GM19328 (cell line): ENCODE results near the gene COL7A1.
"Not testable (repeated sequence)": the region's sequence is repeated elsewhere in the genome, so short reads cannot be mapped to it uniquely, and the experiment has no call there.

Experiments
- ATAC-seq: cut with Tn5 transposase; IDR thresholded peaks from one replicate; pipeline ENCODE4 v1.9.1; 2021; ENCODE audit warnings: mild to moderate bottlenecking, moderate library complexity; ENCODE audit not compliant: unreplicated experiment

Gene COL7A1

GRCh38 chr3:48546203-48546829 lies 48.8 kb downstream of the COL7A1 start:
- ATAC-seq: no peak

GRCh38 chr3:48544141-48544540 lies 51.0 kb downstream of the COL7A1 start:
- no peak for ATAC-seq

- no peak for ATAC-seq
Observed at GRCh38 chr3:48543271-48543866, 51.8 kb downstream of the COL7A1 start.

- ATAC-seq: no peak
Observed at GRCh38 chr3:48538451-48538850, 56.7 kb downstream of the COL7A1 start.

GRCh38 chr3:48536785-48537184 lies 58.3 kb downstream of the COL7A1 start:
- no peak for ATAC-seq

GRCh38 chr3:48536116-48536515 lies 59.0 kb downstream of the COL7A1 start:
- no peak for ATAC-seq

- no peak for ATAC-seq
Observed at GRCh38 chr3:48535578-48535977, 59.6 kb downstream of the COL7A1 start.

- ATAC-seq: no peak
Observed at GRCh38 chr3:48532977-48533337, 62.2 kb downstream of the COL7A1 start.

- ATAC-seq: no peak
Observed at GRCh38 chr3:48532271-48532976, 62.7 kb downstream of the COL7A1 start.

- ATAC-seq: not testable (repeated sequence)
Observed at GRCh38 chr3:48530701-48531100, 64.4 kb downstream of the COL7A1 start.

- ATAC-seq: no peak
Observed at GRCh38 chr3:48528754-48529153, 66.4 kb downstream of the COL7A1 start.

- no peak for ATAC-seq
Observed at GRCh38 chr3:48528048-48528447, 67.1 kb downstream of the COL7A1 start.

GRCh38 chr3:48524970-48525369 lies 70.2 kb downstream of the COL7A1 start:
- no peak for ATAC-seq

GRCh38 chr3:48521635-48522034 lies 73.5 kb downstream of the COL7A1 start:
- ATAC-seq: no peak

GRCh38 chr3:48519277-48519643 lies 75.9 kb downstream of the COL7A1 start:
- no peak for ATAC-seq

- no peak for ATAC-seq
Observed at GRCh38 chr3:48518638-48519276, 76.4 kb downstream of the COL7A1 start.

- ATAC-seq: no peak
Observed at GRCh38 chr3:48518069-48518468, 77.1 kb downstream of the COL7A1 start.

- ATAC-seq: no peak
Observed at GRCh38 chr3:48516571-48516970, 78.6 kb downstream of the COL7A1 start.

GRCh38 chr3:48514431-48515227 lies 80.5 kb downstream of the COL7A1 start:
- ATAC-seq: no peak
